Measurements from ENCODE around the gene PPP1R16B. TPM values are rescaled to one million over a fixed set of nuclear protein-coding genes. Genes with fewer than 3 reads are reported as not detected.

The PPP1R16B gene
- total and polyA plus RNA-seq, 2 of the 8 experiments (the other 6 are each of a cell fraction or from before 2014, with no cell fraction given) = 2.6 to 8.9 TPM

DNA sequence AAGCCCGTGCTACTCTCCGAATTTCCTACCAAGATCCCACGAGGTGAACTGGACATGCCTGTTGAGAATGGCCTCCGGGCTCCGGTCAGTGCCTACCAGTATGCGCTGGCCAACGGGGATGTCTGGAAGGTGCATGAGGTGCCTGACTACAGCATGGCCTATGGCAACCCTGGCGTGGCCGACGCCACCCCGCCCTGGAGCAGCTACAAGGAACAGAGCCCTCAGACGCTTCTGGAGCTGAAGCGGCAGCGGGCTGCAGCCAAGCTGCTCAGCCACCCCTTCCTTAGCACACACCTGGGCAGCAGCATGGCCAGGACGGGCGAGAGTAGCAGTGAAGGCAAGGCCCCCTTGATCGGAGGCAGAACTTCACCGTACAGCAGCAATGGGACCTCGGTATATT, 112.7 kb downstream of the PPP1R16B start:
- H2BK20ac ChIP-seq (ENCODE audit: low read length) = no peak overlapping the region
- no peak for FAIRE-seq
- POLR2A ChIA-PET (ENCODE audit: partially characterized antibody) = interaction anchor here (1.1 to 2.2 kb wide), 4 partner anchors 8 to 44 kb away, joined by 3 to 7 read pairs (median 6); partner anchors contain the start of genes DHX35 and FAM83D

More for the DNA sequence above, 112.7 kb downstream of the PPP1R16B start:
- H3K79me2 ChIP-seq (ENCODE audit: control insufficient read depth in 1 of 2, insufficient read depth in 2 of 2, low read length in 2 of 2) = no peaks in the 10 kb centered on the region
- no peak overlapping the region for H3K27ac ChIP-seq (ENCODE audit: low read depth, low read length)
- no peak overlapping the region for H3K56ac ChIP-seq (replicated peaks; ENCODE audit: insufficient read length, low read depth, low read length)
- no peak overlapping the region for H2BK5ac ChIP-seq (ENCODE audit: low read depth, low read length)
- no peak overlapping the region for H3K18ac ChIP-seq (ENCODE audit: extremely low read depth, low read length)
- H2AK5ac ChIP-seq (ENCODE audit: low read depth, low read length) = no peak overlapping the region
- H3K79me1 ChIP-seq (ENCODE audit: low read depth, low read length) = no peaks in the 10 kb centered on the region
- WGBS, 2 experiments (ENCODE audit: extremely low coverage in 1 of 2, insufficient coverage in 1 of 2, insufficient read length in 1 of 2, insufficient replicate concordance in 2 of 2, low coverage in 1 of 2, low lambda C conversion rate in 2 of 2, missing lambda C conversion rate in 1 of 2) = 94% methylated on average over 19 of the region's 19 CpGs; no CpG with 5 or more reads in 1 of the 2 experiments
- no peak for DNase-seq (ENCODE audit: low read depth in 1 of 2, low spot score in 2 of 2)
- no peak overlapping the region for H4K5ac ChIP-seq (ENCODE audit: insufficient read length, low read depth, low read length)
- no peaks in the 10 kb centered on the region for H3K9me3 ChIP-seq (ENCODE audit: insufficient read depth in 2 of 2, low read depth in 1 of 2, low read length in 1 of 2)
- no peak overlapping the region for H3K23ac ChIP-seq (ENCODE audit: insufficient read length)
- no peaks in the 10 kb centered on the region for H3K23me2 ChIP-seq (ENCODE audit: low read depth, low read length)
- CTCF ChIA-PET (ENCODE audit: partially characterized antibody) = interaction anchor here (1.0 to 2.2 kb wide), 4 partner anchors 9 to 268 kb away, joined by 4 to 11 read pairs (median 4); partner anchors contain the start of gene FAM83D
- H2BK120ac ChIP-seq (replicated peaks; ENCODE audit: low read depth, low read length) = no peak overlapping the region
- H3K14ac ChIP-seq (ENCODE audit: insufficient read length) = no peak overlapping the region
- TF ChIP-seq KDM4A (IDR thresholded peaks at IDR 0.05; ENCODE audit: low read depth, low read length, severe bottlenecking) (no peak), EZH2 (IDR thresholded peaks at IDR 0.05; ENCODE audit: low read depth, low read length, severe bottlenecking) (no peak), TBP (IDR thresholded peaks at IDR 0.05; ENCODE audit: low read depth, low read length) (no peak), BCL11A (IDR thresholded peaks at IDR 0.05; ENCODE audit: low read depth in 2 of 2, low read length in 2 of 2) (no peak), ASH2L (IDR thresholded peaks at IDR 0.05; ENCODE audit: low read length) (no peak)
- no peak overlapping the region for H3K4me3 ChIP-seq (ENCODE audit: extremely low read depth in 1 of 4, insufficient read depth in 2 of 4, low read depth in 3 of 4, low read length in 4 of 4)
- H4K91ac ChIP-seq (replicated peaks; ENCODE audit: insufficient read length, low read length) = no peak overlapping the region
- H2AFZ ChIP-seq (ENCODE audit: low read length) = no peak overlapping the region
- no peak overlapping the region for H3K9ac ChIP-seq (replicated peaks in 1 of 4; ENCODE audit: extremely low read depth in 1 of 4, low read depth in 3 of 4, low read length in 3 of 4)
- H4K8ac ChIP-seq (ENCODE audit: extremely low read depth, insufficient read depth, low read length) = no peak overlapping the region
- H2BK15ac ChIP-seq (ENCODE audit: low read length) = no peak overlapping the region
- H3K4me1 ChIP-seq (replicated peaks in 1 of 4; ENCODE audit: control insufficient read depth in 3 of 4, insufficient read depth in 4 of 4, low read length in 3 of 4) = no peaks in the 10 kb centered on the region; a peak in 1 of 7 replicates
- H3K4ac ChIP-seq (replicated peaks; ENCODE audit: insufficient read length, low read depth, low read length) = no peak overlapping the region
- H4K20me1 ChIP-seq (replicated peaks in 1 of 2; ENCODE audit: control insufficient read depth in 1 of 2, insufficient read depth in 2 of 2, low read length in 2 of 2) = no peaks in the 10 kb centered on the region
- H3K27me3 ChIP-seq (replicated peaks in 1 of 4; ENCODE audit: control insufficient read depth in 3 of 4, extremely low read depth in 1 of 4, insufficient read depth in 3 of 4, low read length in 3 of 4) = no peaks in the 10 kb centered on the region; a peak in 1 of 7 replicates
- no peak overlapping the region for H3K4me2 ChIP-seq (ENCODE audit: insufficient read depth in 1 of 2, low read depth in 2 of 2, low read length in 2 of 2)
- H3K36me3 ChIP-seq (ENCODE audit: control insufficient read depth in 2 of 4, insufficient read depth in 4 of 4, low read length in 3 of 4) = no peaks in the 10 kb centered on the region; a peak in 2 of 8 replicates
- no peak overlapping the region for H2BK12ac ChIP-seq (ENCODE audit: low read depth, low read length)
